Upper lobe of left lung (tissue), 4 donors: ENCODE results near the gene BAMBI.

ENCODE experiments used
- CTCF ChIP-seq, 6 experiments: fragments of 450-650 bp in 4 of 6; fragments of 200-600 bp in 2 of 6; sonication (generic) in 2 of 6; IDR thresholded peaks; one replicate each; pipeline ENCODE4 v1.5.1; 2016 to 2019; ENCODE audit warnings: antibody characterized with exemption in 6 of 6
- POLR2A ChIP-seq, 4 donors: fragments of 450-650 bp; IDR thresholded peaks; one replicate each; pipeline ENCODE4 v1.5.1; 2016 to 2017; ENCODE audit warnings: antibody characterized with exemption in 4 of 4, mild to moderate bottlenecking in 2 of 4
- POLR2AphosphoS5 ChIP-seq, 2 donors: sonication (generic); formaldehyde crosslinking; IDR thresholded peaks; one replicate each; pipeline ENCODE4 v1.5.1; 2017; ENCODE audit warnings: antibody characterized with exemption in 2 of 2

GRCh38 chr10:28732091-28732490 lies 54.8 kb downstream of the BAMBI start:
- no peak for TF ChIP-seq POLR2AphosphoS5 (IDR thresholded peaks at IDR 0.05)
- no peak for TF ChIP-seq CTCF (IDR thresholded peaks at IDR 0.05)
- no peak for TF ChIP-seq POLR2A (IDR thresholded peaks at IDR 0.05)
